ENCODE results near the gene CDC25A. TPM values are rescaled to one million over a fixed set of nuclear protein-coding genes. Genes with fewer than 3 reads are reported as not detected.

Gene CDC25A
- total and polyA plus RNA-seq, 9 of the 15 experiments (the other 6 are each of a cell fraction or from before 2014, with no cell fraction given): 3.4 to 61.3 (median 51.8) TPM

- TF ChIP-seq ARID3A (IDR thresholded peaks at IDR 0.05; ENCODE audit: borderline replicate concordance, low read depth, low read length) (peak; percentile 35; the same call in 1 of the 2 replicates), HNRNPL (IDR thresholded peaks at IDR 0.05; ENCODE audit: low read depth, low read length) (no peak), POLR2A (conservative IDR thresholded peaks at IDR 0.05) (no peak; the same call in 1 of the 2 replicates), ZNF384 (IDR thresholded peaks at IDR 0.05; ENCODE audit: low read depth, low read length) (peak; percentile 75; the same call in 1 of the 2 replicates), NBN (IDR thresholded peaks at IDR 0.05; ENCODE audit: low read depth) (0 out of 2 replicates have a peak, but pooled peaks have one; percentile 25), ZNF764 (CRISPR knock-in tag; IDR thresholded peaks at IDR 0.05; ENCODE audit: low read depth) (0 out of 2 replicates have a peak, but pooled peaks have one; percentile 25), GABPB1 (CRISPR knock-in tag; IDR thresholded peaks at IDR 0.05) (no peak), BCOR (IDR thresholded peaks at IDR 0.05) (no peak), MAFK (IDR thresholded peaks at IDR 0.05; ENCODE audit: low read length) (peak; percentile 30; the same call in 1 of the 2 replicates), ASH1L (IDR thresholded peaks at IDR 0.05; ENCODE audit: borderline replicate concordance, low read depth, partially characterized antibody) (no peak), DIDO1 (tag; IDR thresholded peaks at IDR 0.05; ENCODE audit: low read depth) (no peak)
Observed at GRCh38 chr3:48157950-48158376, 30.3 kb downstream of the CDC25A start (continued).
